Measurements from ENCODE around the gene ADAM19. TPM values are rescaled to one million over a fixed set of nuclear protein-coding genes. Genes with fewer than 3 reads are reported as not detected.
A peak's percentile ranks its signal among the peaks of the same experiment; 100 is the strongest.

ADAM19 gene
- total RNA-seq, 2 donors from 2014 or later = 130 to 140 TPM

GRCh38 chr5:157506066-157506590 is 69.4 kb downstream of the ADAM19 start:
- no peak overlapping the region for H3K27ac Mint-ChIP-seq
- no peaks in the 10 kb centered on the region for H3K27me3 Mint-ChIP-seq
- no peak for DNase-seq
- no peaks in the 10 kb centered on the region for H3K9me3 ChIP-seq (ENCODE audit: control insufficient read depth, low read length, poor library complexity, severe bottlenecking)
- ATAC-seq = no peak
- H3K4me3 Mint-ChIP-seq = no peak overlapping the region
- peaks cover 10% of the 10 kb centered on the region for H3K36me3 Mint-ChIP-seq (ENCODE audit: low read depth)
- H3K4me1 Mint-ChIP-seq = peaks cover 36% of the 10 kb centered on the region

- ATAC-seq = no peak
- DNase-seq = no peak
- Mint-ChIP-seq H3K36me3 (ENCODE audit: low read depth) (peaks cover 12% of the 10 kb centered on the region), H3K27ac (peak overlapping the region; percentile 21), H3K27me3 (no peaks in the 10 kb centered on the region), H3K4me3 (no peak overlapping the region), H3K4me1 (peaks cover 42% of the 10 kb centered on the region)
- no peaks in the 10 kb centered on the region for H3K9me3 ChIP-seq (ENCODE audit: control insufficient read depth, low read length, poor library complexity, severe bottlenecking)
Observed at GRCh38 chr5:157505496-157505895, 70.1 kb downstream of the ADAM19 start.

- Mint-ChIP-seq H3K27ac (peak overlapping the region; percentile 57), H3K4me3 (no peak overlapping the region), H3K4me1 (peaks cover 42% of the 10 kb centered on the region), H3K27me3 (no peaks in the 10 kb centered on the region), H3K36me3 (ENCODE audit: low read depth) (peaks cover 12% of the 10 kb centered on the region)
- no peaks in the 10 kb centered on the region for H3K9me3 ChIP-seq (ENCODE audit: control insufficient read depth, low read length, poor library complexity, severe bottlenecking)
- DNase-seq (no peak), ATAC-seq (no peak)
Observed at GRCh38 chr5:157504053-157504452, 71.5 kb downstream of the ADAM19 start.

- H3K27ac Mint-ChIP-seq = peak overlapping the region; percentile 86
- peaks cover 8% of the 10 kb centered on the region for H3K36me3 Mint-ChIP-seq (ENCODE audit: low read depth)
- DNase-seq = no peak
- no peaks in the 10 kb centered on the region for H3K9me3 ChIP-seq (ENCODE audit: control insufficient read depth, low read length, poor library complexity, severe bottlenecking)
- H3K27me3 Mint-ChIP-seq = no peaks in the 10 kb centered on the region
- ATAC-seq = peak; percentile 61
- no peak overlapping the region for H3K4me3 Mint-ChIP-seq
- peaks cover 36% of the 10 kb centered on the region for H3K4me1 Mint-ChIP-seq
Observed at GRCh38 chr5:157502143-157502647, 73.4 kb downstream of the ADAM19 start.

- Mint-ChIP-seq H3K27ac (no peak overlapping the region), H3K27me3 (no peaks in the 10 kb centered on the region), H3K36me3 (ENCODE audit: low read depth) (peaks cover 14% of the 10 kb centered on the region), H3K4me3 (no peak overlapping the region), H3K4me1 (peaks cover 29% of the 10 kb centered on the region)
- no peak for DNase-seq
- H3K9me3 ChIP-seq (ENCODE audit: control insufficient read depth, low read length, poor library complexity, severe bottlenecking) = no peaks in the 10 kb centered on the region
- ATAC-seq = no peak
Observed at GRCh38 chr5:157497875-157498611, 77.5 kb downstream of the ADAM19 start.

- Mint-ChIP-seq H3K4me1 (peaks cover 21% of the 10 kb centered on the region), H3K4me3 (no peak overlapping the region), H3K36me3 (ENCODE audit: low read depth) (peaks cover 16% of the 10 kb centered on the region), H3K27ac (no peak overlapping the region), H3K27me3 (no peaks in the 10 kb centered on the region)
- H3K9me3 ChIP-seq (ENCODE audit: control insufficient read depth, low read length, poor library complexity, severe bottlenecking) = no peaks in the 10 kb centered on the region
- no peak for ATAC-seq
- no peak for DNase-seq
Observed at GRCh38 chr5:157496864-157497263, 78.7 kb downstream of the ADAM19 start.

GRCh38 chr5:157494178-157494832 is 81.3 kb downstream of the ADAM19 start:
- H3K27ac Mint-ChIP-seq = peak overlapping the region; percentile 74
- ATAC-seq = peak; percentile 35
- H3K4me1 Mint-ChIP-seq = peaks cover 9% of the 10 kb centered on the region
- H3K9me3 ChIP-seq (ENCODE audit: control insufficient read depth, low read length, poor library complexity, severe bottlenecking) = no peaks in the 10 kb centered on the region
- peaks cover 11% of the 10 kb centered on the region for H3K36me3 Mint-ChIP-seq (ENCODE audit: low read depth)
- no peaks in the 10 kb centered on the region for H3K27me3 Mint-ChIP-seq
- DNase-seq = no peak
- no peak overlapping the region for H3K4me3 Mint-ChIP-seq

- Mint-ChIP-seq H3K4me1 (peaks cover 11% of the 10 kb centered on the region), H3K27me3 (no peaks in the 10 kb centered on the region)
Observed at GRCh38 chr5:157492886-157493285, 82.7 kb downstream of the ADAM19 start.

GRCh38 chr5:157491471-157491995 is 84.0 kb downstream of the ADAM19 start:
- no peak for ATAC-seq
- Mint-ChIP-seq H3K4me1 (peaks cover 24% of the 10 kb centered on the region), H3K27ac (no peak overlapping the region), H3K36me3 (ENCODE audit: low read depth) (peaks cover 21% of the 10 kb centered on the region), H3K27me3 (no peaks in the 10 kb centered on the region), H3K4me3 (no peak overlapping the region)
- no peak for DNase-seq
- no peaks in the 10 kb centered on the region for H3K9me3 ChIP-seq (ENCODE audit: control insufficient read depth, low read length, poor library complexity, severe bottlenecking)

More at GRCh38 chr5:157492886-157493285, 82.7 kb downstream of the ADAM19 start:
- no peaks in the 10 kb centered on the region for H3K9me3 ChIP-seq (ENCODE audit: control insufficient read depth, low read length, poor library complexity, severe bottlenecking)
- ATAC-seq (no peak), DNase-seq (no peak)
- H3K4me3 Mint-ChIP-seq = no peak overlapping the region
- H3K36me3 Mint-ChIP-seq (ENCODE audit: low read depth) = peaks cover 11% of the 10 kb centered on the region
- peak overlapping the region; percentile 74 for H3K27ac Mint-ChIP-seq

- H3K4me3 Mint-ChIP-seq = peak overlapping the region; percentile 71
Observed at GRCh38 chr5:157487358-157487757, 88.2 kb downstream of the ADAM19 start.

GRCh38 chr5:157486861-157487260 is 88.7 kb downstream of the ADAM19 start:
- peaks cover 25% of the 10 kb centered on the region for H3K36me3 Mint-ChIP-seq (ENCODE audit: low read depth)
- H3K4me1 Mint-ChIP-seq = peaks cover 31% of the 10 kb centered on the region
- H3K27me3 Mint-ChIP-seq = no peaks in the 10 kb centered on the region
- H3K9me3 ChIP-seq (ENCODE audit: control insufficient read depth, low read length, poor library complexity, severe bottlenecking) = no peaks in the 10 kb centered on the region
- peak overlapping the region; percentile 71 for H3K4me3 Mint-ChIP-seq
- DNase-seq (no peak), ATAC-seq (peak; percentile 44)
- H3K27ac Mint-ChIP-seq = peak overlapping the region; percentile 89

More at GRCh38 chr5:157487358-157487757, 88.2 kb downstream of the ADAM19 start:
- H3K9me3 ChIP-seq (ENCODE audit: control insufficient read depth, low read length, poor library complexity, severe bottlenecking) = no peaks in the 10 kb centered on the region
- DNase-seq = no peak
- Mint-ChIP-seq H3K27me3 (no peaks in the 10 kb centered on the region), H3K4me1 (peaks cover 31% of the 10 kb centered on the region), H3K27ac (peak overlapping the region; percentile 89), H3K36me3 (ENCODE audit: low read depth) (peaks cover 25% of the 10 kb centered on the region)
- peak; percentile 77 for ATAC-seq

GRCh38 chr5:157486221-157486681 is 89.3 kb downstream of the ADAM19 start:
- DNase-seq (no peak), ATAC-seq (peak; percentile 30)
- H3K36me3 Mint-ChIP-seq (ENCODE audit: low read depth) = peaks cover 25% of the 10 kb centered on the region
- no peaks in the 10 kb centered on the region for H3K27me3 Mint-ChIP-seq
- peak overlapping the region; percentile 25 for H3K4me3 Mint-ChIP-seq
- peaks cover 33% of the 10 kb centered on the region for H3K4me1 Mint-ChIP-seq
- no peaks in the 10 kb centered on the region for H3K9me3 ChIP-seq (ENCODE audit: control insufficient read depth, low read length, poor library complexity, severe bottlenecking)
- H3K27ac Mint-ChIP-seq = peak overlapping the region; percentile 89

- peaks cover 25% of the 10 kb centered on the region for H3K36me3 Mint-ChIP-seq (ENCODE audit: low read depth)
- DNase-seq (no peak), ATAC-seq (no peak)
- H3K4me3 Mint-ChIP-seq = peak overlapping the region; percentile 25
- peak overlapping the region; percentile 89 for H3K27ac Mint-ChIP-seq
- H3K9me3 ChIP-seq (ENCODE audit: control insufficient read depth, low read length, poor library complexity, severe bottlenecking) = no peaks in the 10 kb centered on the region
- peaks cover 35% of the 10 kb centered on the region for H3K4me1 Mint-ChIP-seq
- H3K27me3 Mint-ChIP-seq = no peaks in the 10 kb centered on the region
Observed at GRCh38 chr5:157485811-157486210, 89.8 kb downstream of the ADAM19 start.
